HG03159 (cell line): Measurements from ENCODE around the gene CBX3.
"Not testable (repeated sequence)": the region's sequence is repeated elsewhere in the genome, so short reads cannot be mapped to it uniquely, and the experiment has no call there.

Source experiments
- ATAC-seq: cut with Tn5 transposase; IDR thresholded peaks from one replicate; pipeline ENCODE4 v1.9.1; 2021; ENCODE audit warnings: mild to moderate bottlenecking, moderate library complexity; ENCODE audit not compliant: unreplicated experiment

The CBX3 gene

DNA sequence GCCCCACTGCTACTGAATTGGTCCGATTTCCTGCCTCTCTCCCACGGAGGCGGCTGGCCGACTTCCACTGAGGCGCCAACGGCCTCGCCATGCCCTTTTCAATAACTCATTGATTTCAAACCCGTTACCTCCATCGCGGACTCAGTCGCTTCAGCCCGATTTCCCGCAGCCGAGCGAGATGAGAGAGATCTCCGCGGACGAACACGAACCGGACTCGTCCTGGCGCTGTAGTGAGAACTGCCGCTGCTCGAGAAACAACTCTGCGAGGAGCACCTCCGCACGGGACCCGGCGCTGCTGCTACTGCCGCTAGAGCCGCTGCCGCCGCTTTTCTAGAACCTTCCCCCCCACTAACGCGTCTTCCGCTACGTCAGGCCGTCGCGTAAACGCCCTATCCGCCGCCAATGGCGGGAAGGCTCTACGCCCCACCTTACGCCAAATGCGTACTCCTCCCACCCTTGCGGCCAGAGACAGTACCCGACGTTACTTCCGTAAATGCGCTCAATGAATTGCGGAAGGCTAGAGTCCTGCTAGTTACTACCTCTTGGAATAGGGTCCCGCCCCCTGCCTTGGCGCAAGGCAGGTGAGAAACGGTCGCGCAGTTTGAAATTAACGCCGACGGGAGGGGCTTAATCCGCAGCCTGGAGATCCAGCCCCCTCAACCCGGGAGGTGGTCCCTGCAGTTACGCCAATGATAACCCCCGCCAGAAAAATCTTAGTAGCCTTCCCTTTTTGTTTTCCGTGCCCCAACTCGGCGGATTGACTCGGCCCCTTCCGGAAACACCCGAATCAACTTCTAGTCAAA lies 900 bp upstream of the CBX3 start, which contains the start of gene HNRNPA2B1:
Gene HNRNPA2B1, minus strand, starts transcription at position 303 of the 803 bp plus-strand sequence. Its CDS starts 169 bp downstream, at position 134.
- peak; percentile 60 for ATAC-seq

DNA sequence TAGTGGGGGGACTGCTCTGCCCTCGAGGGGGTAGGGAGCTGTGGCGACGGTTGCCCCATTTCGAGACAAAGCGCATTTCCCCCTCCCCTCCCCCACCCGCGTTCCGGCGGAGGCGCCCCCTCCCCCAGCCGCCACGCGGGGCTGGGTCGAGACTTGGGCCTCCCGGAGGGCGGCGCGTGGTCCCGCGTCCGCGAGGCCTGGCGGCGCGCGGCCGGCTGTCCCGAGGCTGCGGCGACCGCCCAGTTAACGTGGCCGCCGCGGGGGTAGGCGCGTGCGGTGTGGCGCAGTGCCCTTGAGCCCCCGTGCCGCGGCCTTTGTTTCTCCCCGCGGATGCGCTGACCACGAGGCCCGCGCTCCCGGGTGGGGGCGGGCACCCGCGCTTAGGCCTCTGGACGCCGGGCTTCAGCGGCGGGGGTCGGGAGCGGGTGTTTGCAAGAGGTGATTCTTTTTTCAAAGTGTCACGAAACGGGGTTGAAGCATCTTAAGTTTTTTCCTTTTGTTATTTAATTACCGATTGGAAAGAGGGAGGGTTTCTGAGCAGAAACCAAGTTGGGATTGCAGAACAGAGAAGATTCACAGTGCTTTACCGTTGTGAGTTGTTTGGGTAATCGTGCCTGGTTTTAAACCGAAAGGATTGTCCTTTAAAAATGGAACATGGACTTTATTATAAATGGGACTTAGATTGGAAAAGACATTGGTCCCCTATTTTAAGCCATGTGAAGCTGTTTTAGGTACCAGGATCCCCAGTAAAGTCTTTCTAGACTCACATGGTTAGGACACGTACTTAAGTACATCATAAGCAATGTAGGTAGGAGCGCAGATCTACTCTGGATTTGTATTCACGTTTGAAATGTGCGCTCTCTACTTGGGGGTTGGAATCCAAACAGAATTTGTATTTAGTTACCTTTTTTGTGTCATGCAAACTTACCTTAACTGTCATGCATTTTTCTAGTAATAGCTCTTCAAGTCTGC lies 760 bp downstream of the CBX3 start:
- peak; percentile 3 for ATAC-seq

DNA sequence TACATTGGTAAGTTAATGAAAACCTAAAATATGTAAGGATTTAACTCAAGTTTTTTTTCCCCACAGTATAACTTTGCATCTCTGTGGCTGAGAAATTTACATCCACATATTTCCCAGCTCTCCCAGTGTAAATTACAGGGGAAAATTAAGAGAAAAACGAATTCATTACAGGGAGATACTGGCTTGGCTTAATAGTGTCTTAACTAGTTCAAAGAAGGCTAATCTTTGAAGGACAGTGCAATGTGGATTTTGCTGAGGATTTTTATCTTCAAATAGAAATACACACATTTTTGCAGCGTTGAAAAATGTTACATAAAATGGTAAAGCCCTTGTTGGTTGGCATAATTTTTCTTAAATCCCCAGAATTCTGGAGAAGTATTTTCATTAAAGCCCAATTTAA lies 1.5 kb downstream of the CBX3 start:
- ATAC-seq, result no peak

DNA sequence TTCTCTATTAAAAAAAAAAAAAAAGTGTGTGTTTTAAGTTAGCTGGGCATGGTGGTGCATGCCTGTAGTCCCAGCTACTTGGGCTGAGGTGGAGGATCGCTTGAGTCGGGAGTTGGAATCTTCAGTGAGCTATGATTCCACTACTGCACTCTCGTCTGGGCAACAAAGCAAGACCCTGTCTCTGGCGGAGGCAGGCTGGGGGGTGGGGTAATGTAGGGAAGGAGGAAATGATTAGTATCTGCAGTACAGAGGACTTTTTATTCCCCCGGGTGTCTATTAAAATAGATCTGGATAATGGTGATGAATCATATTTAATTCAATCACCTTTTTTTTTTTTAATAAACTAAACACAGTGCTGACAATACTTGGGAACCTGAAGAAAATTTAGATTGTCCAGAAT lies 6.5 kb downstream of the CBX3 start:
- ATAC-seq, result no peak

DNA sequence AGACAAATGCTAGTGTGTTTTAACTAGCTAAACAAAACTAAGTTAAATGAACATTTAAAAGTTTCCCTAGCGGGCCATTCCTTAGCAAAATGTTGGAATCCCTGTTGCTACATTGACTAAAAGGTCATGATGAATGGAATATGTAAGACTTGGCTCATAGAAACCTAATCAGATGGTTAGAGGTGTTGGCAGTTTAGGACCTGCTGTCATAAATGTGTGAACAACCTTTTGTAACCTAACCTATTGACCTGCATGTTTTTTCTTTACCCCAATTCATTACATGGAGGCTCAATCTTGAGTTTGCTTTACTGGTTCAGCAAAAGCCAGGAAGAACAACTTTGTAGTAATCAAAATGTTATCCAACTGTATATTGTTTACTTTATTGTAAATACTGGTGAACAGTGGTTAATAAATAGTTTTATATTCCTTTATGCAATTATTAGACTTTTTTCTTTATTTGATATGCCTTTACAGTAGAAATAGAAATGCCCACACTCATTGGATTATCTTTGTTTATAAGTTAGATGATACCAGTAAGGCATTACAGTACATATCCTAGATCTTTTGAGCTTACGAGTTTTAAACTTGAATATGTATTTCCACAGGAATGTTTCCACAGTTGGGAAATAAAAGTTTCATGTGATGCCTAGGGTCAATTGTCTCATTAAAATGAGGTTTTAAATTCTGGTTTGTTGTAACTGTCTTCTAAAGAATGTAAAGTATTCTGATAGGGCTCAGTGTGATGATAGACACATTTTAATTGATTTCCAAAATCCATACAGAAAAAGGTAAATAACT lies 11.6 kb downstream of the CBX3 start:
- ATAC-seq, result no peak

DNA sequence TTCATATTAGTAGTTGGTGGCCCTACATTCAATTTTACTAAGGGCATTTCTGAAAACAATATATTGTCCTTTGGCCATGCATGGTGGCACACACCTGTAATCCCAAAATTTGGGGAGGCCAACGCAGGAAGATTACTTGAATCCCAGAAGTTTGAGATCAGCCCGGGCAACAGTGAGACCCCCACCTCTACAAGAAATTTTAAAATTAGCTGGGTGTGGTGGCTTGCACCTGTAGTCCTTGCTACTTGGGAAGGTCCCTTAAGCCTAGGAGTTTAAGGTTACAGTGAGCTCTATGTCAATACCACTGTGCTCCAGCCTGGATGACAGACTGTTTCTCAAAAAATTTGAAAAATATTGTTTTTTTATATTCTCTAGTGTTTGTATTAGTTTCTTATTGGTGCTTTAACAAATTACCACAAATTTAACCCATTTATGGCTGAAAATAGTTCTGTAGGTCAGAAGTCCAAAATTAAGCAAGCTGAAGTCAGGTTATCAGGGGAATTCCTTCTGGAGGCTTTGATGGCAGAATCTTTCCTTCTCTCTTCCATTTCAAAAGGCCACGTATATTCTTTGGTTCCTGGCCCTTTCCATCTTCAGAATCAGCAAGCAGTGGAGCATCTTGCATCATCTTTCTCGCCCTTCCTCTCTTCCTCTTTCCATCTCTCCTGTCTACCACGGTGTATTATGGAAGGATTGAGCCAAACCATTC lies 12.4 kb downstream of the CBX3 start:
- no peak for ATAC-seq

DNA sequence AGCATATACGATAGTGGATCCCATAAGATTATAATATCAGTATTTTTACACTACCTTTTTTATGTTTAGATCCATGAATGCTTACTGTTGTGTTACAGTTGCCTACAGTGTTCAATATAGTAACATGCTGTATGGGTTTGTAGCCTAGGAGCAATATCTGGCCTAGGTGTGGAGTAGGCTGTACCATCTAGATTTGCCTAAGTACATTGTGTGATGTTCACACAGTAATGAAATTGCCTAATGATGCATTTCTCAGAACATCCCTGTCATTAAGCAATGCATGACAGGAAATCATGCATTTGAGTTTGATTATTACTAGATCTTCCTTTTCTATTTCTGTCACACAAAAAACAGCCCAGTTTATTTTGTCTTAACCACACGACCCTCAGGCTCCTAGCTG lies 14.5 kb downstream of the CBX3 start:
- no peak for ATAC-seq

DNA sequence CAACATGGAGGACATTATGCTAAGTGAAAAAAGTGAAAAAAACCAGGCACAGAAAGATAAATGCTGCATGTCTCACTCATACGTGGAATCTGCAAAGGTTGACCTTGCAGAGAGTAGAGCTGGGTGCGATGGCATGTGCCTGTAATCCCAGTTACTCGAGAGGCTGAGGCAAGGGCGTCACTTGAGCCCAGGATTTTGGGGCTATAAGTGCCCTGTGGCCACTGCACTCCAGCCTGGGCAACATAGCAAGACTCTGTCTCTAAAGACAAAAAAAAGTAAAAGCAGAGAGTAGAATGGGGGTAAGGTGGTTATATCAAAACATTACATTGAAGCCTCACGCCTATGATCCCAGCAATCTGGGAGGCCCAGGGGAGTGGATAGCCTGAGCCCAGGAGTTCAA lies 22.8 kb downstream of the CBX3 start:
- no peak for ATAC-seq

DNA sequence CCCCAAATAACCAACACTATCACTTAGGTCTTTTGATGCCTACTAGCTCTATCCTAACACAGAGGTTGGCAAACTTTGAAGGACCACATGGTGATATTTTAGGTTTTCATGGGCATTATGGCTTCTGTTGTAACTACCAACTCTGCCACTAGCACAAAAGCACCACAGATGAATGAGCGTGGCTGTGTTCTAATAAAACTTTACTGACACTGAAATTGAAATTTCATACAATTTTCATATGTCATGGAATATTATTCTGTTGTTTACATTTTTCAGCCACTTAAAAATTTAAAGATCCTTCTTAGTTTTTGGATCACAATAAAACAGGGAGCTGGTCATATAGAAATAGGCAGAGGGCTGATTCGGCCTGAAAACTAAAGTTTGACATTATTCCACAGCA lies 26.4 kb downstream of the CBX3 start:
- ATAC-seq, result no peak

DNA sequence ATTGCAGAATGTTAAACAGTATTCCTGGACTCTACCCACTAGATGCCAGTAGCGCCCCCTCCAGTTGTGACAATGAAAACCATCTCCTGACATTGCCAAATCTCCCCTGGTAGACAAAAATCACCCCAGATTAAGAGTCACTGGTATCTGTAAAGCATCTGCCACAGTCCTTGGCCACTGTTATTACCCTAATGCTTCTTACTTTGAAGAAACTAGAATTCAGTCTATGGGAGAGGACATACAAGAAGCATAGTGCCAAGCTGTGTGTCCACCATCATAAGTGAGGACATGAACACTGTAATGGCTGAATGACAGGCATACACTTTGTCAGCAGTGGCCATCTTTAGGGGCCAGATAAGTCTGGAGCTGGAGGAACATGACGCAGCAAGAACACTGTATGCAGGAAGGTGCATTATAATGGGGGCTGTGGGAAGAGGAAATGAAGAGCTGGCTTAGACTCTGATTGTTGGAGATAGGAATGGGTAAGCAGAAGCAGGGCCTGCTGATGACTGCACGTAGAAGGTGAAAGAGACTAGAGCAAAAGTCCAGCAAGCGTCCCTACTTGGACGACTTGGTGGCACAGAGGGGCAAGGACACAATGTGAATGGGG lies 32.5 kb downstream of the CBX3 start:
- no peak for ATAC-seq

DNA sequence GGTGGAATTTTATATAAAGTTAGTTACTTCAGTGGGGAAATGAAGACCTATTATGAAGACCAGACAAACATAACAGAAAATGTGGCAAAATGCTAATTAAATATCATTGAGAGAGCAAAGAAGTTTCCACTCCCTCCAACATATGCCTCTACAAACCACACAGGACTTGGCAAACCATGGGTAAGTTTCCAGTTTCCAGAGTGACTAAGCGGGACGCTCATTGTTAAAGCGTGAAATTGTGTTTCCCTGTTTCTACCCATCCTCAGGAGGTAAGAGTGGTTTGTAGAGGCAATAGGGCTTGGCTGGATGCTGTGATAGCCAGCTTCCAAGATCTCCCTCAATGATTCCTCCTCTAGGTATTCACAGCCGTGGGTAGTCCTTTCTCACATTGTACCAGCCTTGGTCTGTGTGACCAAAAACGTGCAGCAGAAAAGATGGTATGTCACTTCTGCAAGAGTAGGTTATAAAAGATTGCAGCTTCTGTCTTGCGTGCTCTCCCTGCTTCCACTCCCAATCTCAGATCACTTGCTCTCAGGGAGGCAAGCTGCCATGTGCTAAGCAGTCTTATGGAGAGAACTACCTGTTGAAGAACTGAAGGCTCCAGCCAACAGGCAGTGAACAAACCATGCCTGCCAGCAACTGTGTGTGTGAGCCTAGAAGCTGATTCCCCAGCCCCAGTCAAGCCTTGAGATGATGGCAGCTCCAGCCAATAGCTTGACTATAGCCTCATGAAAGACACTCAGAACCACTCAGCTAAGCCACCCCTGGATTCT lies 35.7 kb downstream of the CBX3 start:
- no peak for ATAC-seq

DNA sequence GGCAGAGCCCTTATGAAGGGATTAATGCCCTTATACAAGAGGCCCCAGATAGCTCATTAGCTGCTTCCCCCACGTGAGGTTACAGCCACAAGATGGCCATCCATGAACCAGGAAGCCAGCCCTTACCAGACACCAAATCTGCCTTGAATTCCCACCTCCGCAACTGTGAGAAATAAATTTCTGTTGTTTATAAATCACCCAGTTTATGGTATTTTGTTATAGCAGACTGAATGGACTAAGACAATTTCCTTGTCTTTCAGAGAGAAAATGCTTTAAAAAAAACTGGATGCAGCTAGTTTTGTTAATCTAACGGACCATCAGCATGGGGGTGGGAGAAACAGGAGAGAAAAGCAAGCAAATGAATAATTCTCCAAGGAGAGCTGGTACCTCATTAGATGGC lies 36.5 kb downstream of the CBX3 start:
- no peak for ATAC-seq

DNA sequence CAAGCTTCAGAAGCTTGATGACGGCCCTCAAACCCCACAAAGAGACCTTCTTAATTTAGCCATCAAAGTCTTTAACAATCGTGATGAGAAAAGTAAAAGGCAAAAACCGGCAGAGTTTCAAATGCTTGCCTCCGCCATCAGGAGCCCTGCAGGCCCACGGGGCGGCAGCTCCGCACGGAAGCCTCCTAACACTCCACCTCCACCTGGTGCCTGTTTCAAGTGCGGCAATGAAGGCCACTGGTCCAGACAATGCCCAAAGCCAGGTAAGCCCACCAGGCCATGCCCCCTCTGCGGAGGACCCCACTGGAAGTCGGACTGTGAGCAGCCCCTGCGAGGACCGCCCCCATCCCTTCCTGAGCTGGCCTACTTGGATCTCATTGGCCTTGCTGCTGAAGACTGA lies 43.6 kb downstream of the CBX3 start:
- ATAC-seq, result no peak

DNA sequence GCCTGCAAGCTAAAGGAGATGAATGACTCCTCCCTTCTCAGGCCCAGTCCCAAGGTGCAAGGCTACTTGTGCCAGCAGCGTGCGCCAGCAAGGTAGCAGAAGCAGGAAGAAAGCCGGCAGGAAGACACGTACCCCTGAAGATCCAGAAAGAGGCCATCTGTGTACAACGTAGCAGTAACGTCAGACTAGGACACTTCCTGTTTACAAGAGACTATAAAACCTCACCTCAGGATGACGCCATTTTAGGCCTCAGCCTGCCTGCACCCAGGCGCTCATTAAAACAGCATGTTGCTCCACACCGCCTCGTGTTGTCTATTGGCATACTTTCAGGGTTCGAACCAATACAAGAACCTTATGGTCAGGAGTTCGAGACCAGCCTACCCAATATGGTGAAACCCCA lies 48.7 kb downstream of the CBX3 start:
- ATAC-seq, result no peak

DNA sequence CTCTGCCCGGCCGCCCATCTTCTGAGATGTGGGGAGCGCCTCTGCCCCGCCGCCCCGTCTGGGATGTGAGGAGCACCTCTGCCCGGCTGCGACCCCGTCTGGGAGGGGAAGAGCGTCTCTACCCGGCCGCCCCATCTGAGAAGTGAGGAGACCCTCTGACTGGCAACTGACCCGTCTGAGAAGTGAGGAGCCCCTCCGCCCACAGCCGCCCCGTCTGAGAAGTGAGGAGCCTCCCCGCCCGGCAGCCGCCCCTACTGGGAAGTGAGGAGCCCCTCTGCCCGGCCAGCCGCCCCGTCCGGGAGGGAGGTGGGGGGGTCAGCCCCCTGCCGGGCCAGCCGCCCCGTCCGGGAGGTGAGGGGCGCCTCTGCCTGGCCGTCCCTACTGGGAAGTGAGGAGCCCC lies 60.3 kb downstream of the CBX3 start:
- not testable (repeated sequence) for ATAC-seq
